Activated CD4-positive, CD25-positive, alpha-beta regulatory T cell treated with anti-CD3 and anti-CD28 coated beads, Interleukin-2, amount 50 U/mL, for 72 hours (primary cell): ENCODE measurements around the gene EIF5AL1.

Experiments
- DNase-seq: peaks from one replicate; pipeline ENCODE4 v3.0.0; 2021

Gene EIF5AL1

DNA sequence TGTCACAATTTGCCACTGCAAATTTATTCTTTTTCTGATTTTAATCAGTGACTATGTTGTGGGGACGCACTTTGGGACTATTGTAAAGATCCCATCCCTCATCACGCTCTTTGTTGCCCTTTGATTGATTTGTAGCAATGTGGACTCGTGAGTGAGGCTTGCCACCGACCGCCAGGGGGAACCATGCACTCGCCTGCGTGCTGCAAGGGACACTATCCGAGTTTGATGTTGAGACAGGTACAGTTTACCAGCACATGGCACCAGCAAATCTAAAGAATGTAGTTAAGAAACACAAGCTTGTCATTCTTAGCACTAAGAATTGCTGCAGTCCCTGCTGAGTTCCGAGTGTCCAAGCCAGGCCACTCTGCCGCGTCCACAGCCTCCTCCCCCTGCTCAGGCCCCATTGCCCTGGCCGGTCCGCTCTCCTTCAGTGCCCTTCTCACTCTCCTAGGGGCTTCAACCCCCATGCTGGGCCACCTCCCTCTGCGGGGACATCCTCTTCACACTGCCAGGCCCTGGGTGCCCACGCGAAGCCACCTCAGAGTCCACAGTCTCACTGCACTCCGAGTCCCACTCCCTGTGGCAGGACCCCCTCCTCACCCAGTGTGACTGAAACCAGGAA is 49.9 kb downstream of the EIF5AL1 start:
- peak; percentile 63 for DNase-seq

DNA sequence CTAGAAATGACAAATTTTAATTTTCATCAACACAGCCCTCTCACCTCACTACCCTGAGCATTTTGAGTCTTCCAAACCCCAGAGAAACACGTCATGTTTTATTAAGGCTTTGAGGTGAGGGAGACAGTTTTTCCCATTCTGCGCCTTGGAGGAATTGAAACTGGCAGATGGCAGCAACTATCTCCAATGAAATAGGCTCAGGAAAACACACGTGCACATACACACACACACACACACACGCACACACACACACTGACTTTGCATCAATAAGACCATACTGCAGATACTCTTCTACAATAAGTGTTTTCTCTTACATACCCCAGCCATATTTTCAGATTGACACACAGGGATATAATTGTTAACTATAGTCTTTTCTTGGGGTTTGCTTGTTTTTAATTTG is 51.1 kb downstream of the EIF5AL1 start:
- DNase-seq, result no peak
